Cardiac muscle cell (in vitro differentiated cells and primary cell): ENCODE data around the gene COPE. TPM values are rescaled to one million over a fixed set of nuclear protein-coding genes. Genes with fewer than 3 reads are reported as not detected.
"Not testable (repeated sequence)": the region's sequence is repeated elsewhere in the genome, so short reads cannot be mapped to it uniquely, and the experiment has no call there.

ENCODE experiments used
- DNase-seq, 2 donors: peaks; one replicate each; pipeline versions ENCODE4 v3.0.0 to v3.0.0-alpha.2; 2010 to 2017; ENCODE audit warnings: low read depth in 1 of 2, low spot score in 1 of 2
- H3K27ac ChIP-seq: fragments of 200-600 bp; sonication (generic); 2 replicates; pipeline ENCODE4 v1.5.1; 2016
- H3K27me3 ChIP-seq: fragments of 200-600 bp; sonication (generic); 2 replicates; pipeline ENCODE4 v1.6.0; 2016; ENCODE audit warnings: control low read depth
- H3K36me3 ChIP-seq: fragments of 200-600 bp; sonication (generic); 2 replicates; pipeline ENCODE4 v1.5.1; 2016; ENCODE audit warnings: control low read depth
- H3K4me1 ChIP-seq: fragments of 200-600 bp; sonication (generic); 2 replicates; pipeline ENCODE4 v1.8.1; 2017; ENCODE audit warnings: low read depth, mild to moderate bottlenecking, mixed run types
- H3K4me3 ChIP-seq: fragments of 200-600 bp; sonication (generic); 2 replicates; pipeline ENCODE4 v1.5.1; 2016; ENCODE audit warnings: mild to moderate bottlenecking
- H3K9me3 ChIP-seq: fragments of 200-600 bp; sonication (generic); 2 replicates; pipeline ENCODE4 v1.5.1; 2017; ENCODE audit warnings: low read depth, mild to moderate bottlenecking, control low read depth
- CTCF ChIP-seq: IDR thresholded peaks from 2 replicates; pipeline ENCODE4 v1.5.1; 2012; ENCODE audit warnings: low read depth, mild to moderate bottlenecking, low read length
- polyA plus RNA-seq: library from polyadenylated mRNA; unstranded; fragments of >200 nt; fragmentation: Nextera tagmentation; extraction: Ambion mirVana; gene quantifications from 2 replicates; pipeline ENCODE4 v1.2.1, GENCODE V29; 2016
- total RNA-seq: library from RNA; depleted of rRNA; stranded (reverse); fragments of >200 nt; gene quantifications from 2 replicates; pipeline ENCODE4 v1.2.3, GENCODE V29; 2016

COPE gene
- total and polyA plus RNA-seq, 2 experiments from 2014 or later = 306 to 523 TPM

GRCh38 chr19:18919900-18920214 is 670 bp upstream of the COPE start:
- Histone ChIP-seq H3K4me1 (peaks cover 4% of the 10 kb centered on the region), H3K36me3 (peaks cover 6% of the 10 kb centered on the region), H3K4me3 (peak overlapping the region; percentile 72), H3K27ac (no peak overlapping the region), H3K9me3 (no peaks in the 10 kb centered on the region), H3K27me3 (no peaks in the 10 kb centered on the region)
- no peak for TF ChIP-seq CTCF
- no peak for DNase-seq

- not testable (repeated sequence) for H3K4me3 ChIP-seq, H3K27ac ChIP-seq, DNase-seq, H3K9me3 ChIP-seq, H3K36me3 ChIP-seq, H3K4me1 ChIP-seq, H3K27me3 ChIP-seq
These were observed 1.6 kb downstream of the COPE start for GRCh38 chr19:18917593-18917992.

DNA sequence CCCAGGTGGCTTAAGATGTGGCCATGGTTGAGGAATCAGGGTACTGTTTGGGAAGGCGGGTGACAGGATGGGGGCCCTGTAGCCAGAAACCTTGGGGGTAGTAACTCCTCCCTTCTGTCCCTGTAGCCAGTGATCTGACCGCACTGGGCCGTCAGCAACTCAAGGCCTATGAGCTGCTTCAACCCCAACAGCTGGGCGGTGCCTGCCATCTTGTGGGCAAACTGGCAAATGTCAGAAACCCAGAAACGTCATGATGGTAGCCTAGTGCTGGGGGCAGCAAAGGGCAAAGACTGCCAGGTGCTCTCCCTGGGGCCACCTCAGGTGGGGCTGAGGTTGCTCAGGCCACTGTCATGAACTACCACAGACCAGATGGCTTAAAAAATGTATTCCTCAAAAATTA is 3.5 kb downstream of the COPE start:
- Histone ChIP-seq H3K27me3 (no peaks in the 10 kb centered on the region), H3K9me3 (no peaks in the 10 kb centered on the region), H3K4me3 (no peak overlapping the region), H3K27ac (no peak overlapping the region), H3K4me1 (peaks cover 4% of the 10 kb centered on the region), H3K36me3 (no peaks in the 10 kb centered on the region)
- TF ChIP-seq CTCF = peak; percentile 20
- peak; percentile 40 to 43 for DNase-seq

GRCh38 chr19:18913466-18913865 is 5.7 kb downstream of the COPE start:
- TF ChIP-seq CTCF = no peak
- Histone ChIP-seq H3K27ac (no peak overlapping the region), H3K4me1 (peaks cover 4% of the 10 kb centered on the region), H3K27me3 (no peaks in the 10 kb centered on the region), H3K36me3 (no peaks in the 10 kb centered on the region), H3K4me3 (no peak overlapping the region), H3K9me3 (no peaks in the 10 kb centered on the region)
- no peak for DNase-seq

- Histone ChIP-seq H3K4me3 (no peak overlapping the region), H3K27ac (no peak overlapping the region), H3K4me1 (no peaks in the 10 kb centered on the region), H3K36me3 (no peaks in the 10 kb centered on the region), H3K27me3 (no peaks in the 10 kb centered on the region), H3K9me3 (no peaks in the 10 kb centered on the region)
- DNase-seq = no peak
- no peak for TF ChIP-seq CTCF
These were observed 6.3 kb downstream of the COPE start for GRCh38 chr19:18912933-18913332.

- TF ChIP-seq CTCF = no peak
- no peaks in the 10 kb centered on the region for H3K4me1 ChIP-seq
- no peak overlapping the region for H3K27ac ChIP-seq
- H3K4me3 ChIP-seq = no peak overlapping the region
- peaks cover 3% of the 10 kb centered on the region for H3K36me3 ChIP-seq
- H3K9me3 ChIP-seq = no peaks in the 10 kb centered on the region
- no peak for DNase-seq
- no peaks in the 10 kb centered on the region for H3K27me3 ChIP-seq
These were observed 8.3 kb downstream of the COPE start for GRCh38 chr19:18910801-18911436.
